ENCODE results near the gene KLRC1.
A peak's percentile ranks its signal among the peaks of the same experiment; 100 is the strongest.
"Not testable (repeated sequence)": the region's sequence is repeated elsewhere in the genome, so short reads cannot be mapped to it uniquely, and the experiment has no call there.

KLRC1 gene

GRCh38 chr12:10453156-10453555 lies at the start of gene KLRC1:
KLRC1 (minus strand) TSS chr12:10453377; CDS start chr12:10451156, 2,221 bp downstream.
- H3K9me3 Mint-ChIP-seq: peaks cover 39% of the 10 kb centered on the region
- no peaks in the 10 kb centered on the region for H3K27me3 Mint-ChIP-seq (ENCODE audit: low read depth, poor library complexity)
- no peak within 1 kb of the TSS for H3K27ac Mint-ChIP-seq
- no peak for TF ChIP-seq CTCF (IDR thresholded peaks at IDR 0.05)
- no peaks in the 10 kb centered on the region for H3K4me1 Mint-ChIP-seq
- H3K4me3 Mint-ChIP-seq: no peak within 1 kb of the TSS
- H3K36me3 Mint-ChIP-seq (ENCODE audit: low read depth): peaks cover 20% of the 10 kb centered on the region
- DNase-seq: no peak

- TF ChIP-seq CTCF (IDR thresholded peaks at IDR 0.05): no peak
- Mint-ChIP-seq H3K9me3 (peaks cover 9% of the 10 kb centered on the region), H3K4me1 (no peaks in the 10 kb centered on the region), H3K27me3 (ENCODE audit: low read depth, poor library complexity) (peaks cover 3% of the 10 kb centered on the region), H3K36me3 (ENCODE audit: low read depth) (no peaks in the 10 kb centered on the region), H3K4me3 (no peak overlapping the region), H3K27ac (peak overlapping the region; percentile 62)
- DNase-seq: no peak
Observed at GRCh38 chr12:10501030-10501429, 47.9 kb upstream of the KLRC1 start.

- DNase-seq: no peak
- Mint-ChIP-seq H3K27me3 (ENCODE audit: low read depth, poor library complexity) (no peaks in the 10 kb centered on the region), H3K4me3 (no peak overlapping the region), H3K27ac (no peak overlapping the region), H3K36me3 (ENCODE audit: low read depth) (no peaks in the 10 kb centered on the region), H3K9me3 (peaks cover 11% of the 10 kb centered on the region), H3K4me1 (no peaks in the 10 kb centered on the region)
- TF ChIP-seq CTCF (IDR thresholded peaks at IDR 0.05): no peak
Observed at GRCh38 chr12:10498042-10498441, 44.9 kb upstream of the KLRC1 start.

- no peak overlapping the region for H3K27ac Mint-ChIP-seq
Observed at GRCh38 chr12:10497602-10498001, 44.4 kb upstream of the KLRC1 start.

GRCh38 chr12:10491766-10492165 lies 38.6 kb upstream of the KLRC1 start:
- Mint-ChIP-seq H3K4me3 (no peak overlapping the region), H3K9me3 (peaks cover 6% of the 10 kb centered on the region), H3K27ac (no peak overlapping the region), H3K4me1 (no peaks in the 10 kb centered on the region), H3K36me3 (ENCODE audit: low read depth) (no peaks in the 10 kb centered on the region), H3K27me3 (ENCODE audit: low read depth, poor library complexity) (no peaks in the 10 kb centered on the region)
- TF ChIP-seq CTCF (IDR thresholded peaks at IDR 0.05): no peak
- DNase-seq: no peak

More at GRCh38 chr12:10497602-10498001, 44.4 kb upstream of the KLRC1 start:
- no peak for DNase-seq
- Mint-ChIP-seq H3K27me3 (ENCODE audit: low read depth, poor library complexity) (no peaks in the 10 kb centered on the region), H3K4me1 (no peaks in the 10 kb centered on the region), H3K4me3 (no peak overlapping the region), H3K9me3 (peaks cover 8% of the 10 kb centered on the region), H3K36me3 (ENCODE audit: low read depth) (no peaks in the 10 kb centered on the region)
- no peak for TF ChIP-seq CTCF (IDR thresholded peaks at IDR 0.05)

- H3K36me3 Mint-ChIP-seq (ENCODE audit: low read depth); H3K4me1 Mint-ChIP-seq; H3K27me3 Mint-ChIP-seq (ENCODE audit: low read depth, poor library complexity); H3K4me3 Mint-ChIP-seq; H3K27ac Mint-ChIP-seq; DNase-seq: not testable (repeated sequence)
- peaks cover 11% of the 10 kb centered on the region for H3K9me3 Mint-ChIP-seq
Observed at GRCh38 chr12:10487328-10487727, 34.2 kb upstream of the KLRC1 start.

GRCh38 chr12:10481901-10482300 lies 28.7 kb upstream of the KLRC1 start:
- H3K36me3 Mint-ChIP-seq (ENCODE audit: low read depth); H3K4me3 Mint-ChIP-seq; DNase-seq; H3K4me1 Mint-ChIP-seq; H3K27ac Mint-ChIP-seq: not testable (repeated sequence)
- Mint-ChIP-seq H3K27me3 (ENCODE audit: low read depth, poor library complexity) (peaks cover 10% of the 10 kb centered on the region), H3K9me3 (peaks cover 31% of the 10 kb centered on the region)

- peaks cover 48% of the 10 kb centered on the region for H3K9me3 Mint-ChIP-seq
- H3K4me1 Mint-ChIP-seq; H3K27me3 Mint-ChIP-seq (ENCODE audit: low read depth, poor library complexity); H3K36me3 Mint-ChIP-seq (ENCODE audit: low read depth); H3K4me3 Mint-ChIP-seq; H3K27ac Mint-ChIP-seq; DNase-seq: not testable (repeated sequence)
Observed at GRCh38 chr12:10472808-10473207, 19.6 kb upstream of the KLRC1 start.

Measured in nephron progenitor cell (in vitro differentiated cells).